ENCODE results near the gene OTC. TPM values are rescaled to one million over a fixed set of nuclear protein-coding genes. Genes with fewer than 3 reads are reported as not detected.

Gene OTC
- polyA plus RNA-seq, 1 donor from 2014 or later: not detected

GRCh38 chrX:38365954-38366353 is 13.6 kb downstream of the OTC start:
- Histone ChIP-seq H3K36me3 (ENCODE audit: insufficient read depth, low read length) (no peaks in the 10 kb centered on the region), H3K9me2 (ENCODE audit: insufficient read depth, low read length) (no peaks in the 10 kb centered on the region), H3K4me3 (ENCODE audit: low read length) (no peak overlapping the region), H3K4me2 (ENCODE audit: low read length) (no peak overlapping the region), H4K20me1 (ENCODE audit: insufficient read depth) (no peaks in the 10 kb centered on the region), H3K79me2 (replicated peaks; ENCODE audit: insufficient read depth, low read length) (no peaks in the 10 kb centered on the region), H3F3A (ENCODE audit: insufficient read depth, low read length, poor library complexity, severe bottlenecking) (no peaks in the 10 kb centered on the region), H3K9me3 (ENCODE audit: low read length) (no peaks in the 10 kb centered on the region), H2AFZ (ENCODE audit: low read depth, low read length) (no peak overlapping the region), H3K27ac (ENCODE audit: low read length) (no peak overlapping the region), H3K9ac (ENCODE audit: low read length) (no peak overlapping the region), H3K27me3 (ENCODE audit: insufficient read depth, low read depth, low read length) (no peaks in the 10 kb centered on the region)
- no peak for TF ChIP-seq RAD21 (conservative IDR thresholded peaks at IDR 0.05)
- TF ChIP-seq MXI1 (conservative IDR thresholded peaks at IDR 0.05; ENCODE audit: poor library complexity, severe bottlenecking): no peak
- TF ChIP-seq EZH2 (IDR thresholded peaks at IDR 0.05; ENCODE audit: borderline replicate concordance, insufficient read depth, low read length, poor library complexity, severe bottlenecking): no peak

GRCh38 chrX:38368774-38369173 is 16.4 kb downstream of the OTC start:
- Histone ChIP-seq H3K27me3 (ENCODE audit: insufficient read depth, low read depth, low read length) (no peaks in the 10 kb centered on the region), H3F3A (ENCODE audit: insufficient read depth, low read length, poor library complexity, severe bottlenecking) (no peaks in the 10 kb centered on the region), H3K79me2 (replicated peaks; ENCODE audit: insufficient read depth, low read length) (no peaks in the 10 kb centered on the region), H3K27ac (ENCODE audit: low read length) (no peak overlapping the region), H4K20me1 (ENCODE audit: insufficient read depth) (no peaks in the 10 kb centered on the region), H2AFZ (ENCODE audit: low read depth, low read length) (no peak overlapping the region), H3K36me3 (ENCODE audit: insufficient read depth, low read length) (no peaks in the 10 kb centered on the region), H3K9me2 (ENCODE audit: insufficient read depth, low read length) (no peaks in the 10 kb centered on the region), H3K9me3 (ENCODE audit: low read length) (no peaks in the 10 kb centered on the region), H3K9ac (ENCODE audit: low read length) (no peak overlapping the region), H3K4me2 (ENCODE audit: low read length) (no peak overlapping the region), H3K4me3 (ENCODE audit: low read length) (no peak overlapping the region)
- TF ChIP-seq POLR2AphosphoS5 (IDR thresholded peaks at IDR 0.05) (no peak), CTCF (IDR thresholded peaks at IDR 0.05; ENCODE audit: poor library complexity, severe bottlenecking) (no peak), RAD21 (conservative IDR thresholded peaks at IDR 0.05) (no peak), SMC3 (conservative IDR thresholded peaks at IDR 0.05; ENCODE audit: poor library complexity) (no peak), EP300 (conservative IDR thresholded peaks at IDR 0.05; ENCODE audit: poor library complexity, severe bottlenecking) (no peak), MXI1 (conservative IDR thresholded peaks at IDR 0.05; ENCODE audit: poor library complexity, severe bottlenecking) (no peak), EZH2 (IDR thresholded peaks at IDR 0.05; ENCODE audit: borderline replicate concordance, insufficient read depth, low read length, poor library complexity, severe bottlenecking) (no peak)

- Histone ChIP-seq H3K79me2 (replicated peaks; ENCODE audit: insufficient read depth, low read length) (no peaks in the 10 kb centered on the region), H3K27me3 (ENCODE audit: insufficient read depth, low read depth, low read length) (no peaks in the 10 kb centered on the region), H3K27ac (ENCODE audit: low read length) (no peak overlapping the region), H3K9ac (ENCODE audit: low read length) (no peak overlapping the region), H3K4me3 (ENCODE audit: low read length) (no peak overlapping the region), H3K9me2 (ENCODE audit: insufficient read depth, low read length) (no peaks in the 10 kb centered on the region), H4K20me1 (ENCODE audit: insufficient read depth) (no peaks in the 10 kb centered on the region), H2AFZ (ENCODE audit: low read depth, low read length) (no peak overlapping the region), H3K9me3 (ENCODE audit: low read length) (no peaks in the 10 kb centered on the region), H3K4me2 (ENCODE audit: low read length) (no peak overlapping the region), H3F3A (ENCODE audit: insufficient read depth, low read length, poor library complexity, severe bottlenecking) (no peaks in the 10 kb centered on the region), H3K36me3 (ENCODE audit: insufficient read depth, low read length) (no peaks in the 10 kb centered on the region)
- TF ChIP-seq TAF1 (IDR thresholded peaks at IDR 0.05; ENCODE audit: low read depth): no peak
- no peak for TF ChIP-seq REST (IDR thresholded peaks at IDR 0.05; ENCODE audit: borderline replicate concordance)
- no peak for TF ChIP-seq SMC3 (conservative IDR thresholded peaks at IDR 0.05; ENCODE audit: poor library complexity)
- no peak for TF ChIP-seq POLR2AphosphoS5 (IDR thresholded peaks at IDR 0.05)
- no peak for TF ChIP-seq RAD21 (conservative IDR thresholded peaks at IDR 0.05)
- no peak for TF ChIP-seq EP300 (conservative IDR thresholded peaks at IDR 0.05; ENCODE audit: poor library complexity, severe bottlenecking)
Measured at GRCh38 chrX:38371641-38372040, 19.2 kb downstream of the OTC start.
